SU-DHL-6 (cell line): ENCODE results near the gene BIRC2.

Source experiments
- EZH2phosphoT487 ChIP-seq: fragments of 200-600 bp; sonication (generic), shearing (Covaris generic); conservative IDR thresholded peaks from 2 replicates; pipeline ENCODE4 v1.6.1; 2018; ENCODE audit warnings: mild to moderate bottlenecking, antibody characterized with exemption, low read length, moderate library complexity, mixed read lengths
- TF ChIP-seq, protein P1 (sequence below): fragments of 200-600 bp; sonication (generic); IDR thresholded peaks from one replicate; pipeline ENCODE4 v1.5.1; 2017; ENCODE audit warnings: antibody characterized with exemption, mild to moderate bottlenecking, low read length, moderate library complexity; ENCODE audit not compliant: insufficient read depth, poor library complexity, severe bottlenecking

DNA sequence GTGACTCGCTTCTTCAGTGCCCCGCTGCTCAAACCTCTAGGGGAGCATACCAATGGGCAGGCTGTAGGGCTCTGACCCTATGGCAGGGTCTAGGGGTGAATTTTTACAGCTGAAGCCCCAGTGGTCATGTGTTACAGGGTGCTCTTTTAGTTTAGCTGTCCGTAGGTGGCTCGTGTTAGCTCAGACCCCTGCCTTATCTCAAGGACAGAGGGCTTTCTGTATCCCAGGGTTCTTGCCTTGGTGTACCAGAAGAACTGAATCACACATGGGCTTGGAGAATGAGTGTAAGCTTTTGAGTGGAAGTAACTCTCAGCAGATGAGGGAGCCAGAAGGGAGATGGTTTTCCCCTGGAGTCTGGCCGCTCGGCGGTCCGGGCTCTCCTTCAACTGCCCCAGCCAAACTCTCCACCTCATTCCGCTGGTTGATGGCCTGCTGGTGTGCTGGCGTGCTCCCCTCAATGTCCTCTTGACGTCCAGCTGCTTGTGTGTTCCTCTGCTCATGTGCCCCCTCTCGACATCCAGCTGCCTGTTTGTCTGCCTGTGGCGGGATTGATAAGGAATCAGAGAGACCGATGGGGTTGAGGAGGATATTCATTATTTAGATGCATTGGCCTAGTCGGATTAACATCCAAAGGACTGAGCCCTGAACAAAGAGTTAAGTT lies 37.5 kb downstream of the BIRC2 start:
- TF ChIP-seq, protein P1, sequence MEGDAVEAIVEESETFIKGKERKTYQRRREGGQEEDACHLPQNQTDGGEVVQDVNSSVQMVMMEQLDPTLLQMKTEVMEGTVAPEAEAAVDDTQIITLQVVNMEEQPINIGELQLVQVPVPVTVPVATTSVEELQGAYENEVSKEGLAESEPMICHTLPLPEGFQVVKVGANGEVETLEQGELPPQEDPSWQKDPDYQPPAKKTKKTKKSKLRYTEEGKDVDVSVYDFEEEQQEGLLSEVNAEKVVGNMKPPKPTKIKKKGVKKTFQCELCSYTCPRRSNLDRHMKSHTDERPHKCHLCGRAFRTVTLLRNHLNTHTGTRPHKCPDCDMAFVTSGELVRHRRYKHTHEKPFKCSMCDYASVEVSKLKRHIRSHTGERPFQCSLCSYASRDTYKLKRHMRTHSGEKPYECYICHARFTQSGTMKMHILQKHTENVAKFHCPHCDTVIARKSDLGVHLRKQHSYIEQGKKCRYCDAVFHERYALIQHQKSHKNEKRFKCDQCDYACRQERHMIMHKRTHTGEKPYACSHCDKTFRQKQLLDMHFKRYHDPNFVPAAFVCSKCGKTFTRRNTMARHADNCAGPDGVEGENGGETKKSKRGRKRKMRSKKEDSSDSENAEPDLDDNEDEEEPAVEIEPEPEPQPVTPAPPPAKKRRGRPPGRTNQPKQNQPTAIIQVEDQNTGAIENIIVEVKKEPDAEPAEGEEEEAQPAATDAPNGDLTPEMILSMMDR: no peak
- TF ChIP-seq EZH2phosphoT487: no peak
